ENCODE measurements around the gene OBP2A.
"Not testable (repeated sequence)": the region's sequence is repeated elsewhere in the genome, so short reads cannot be mapped to it uniquely, and the experiment has no call there.

Gene OBP2A

DNA sequence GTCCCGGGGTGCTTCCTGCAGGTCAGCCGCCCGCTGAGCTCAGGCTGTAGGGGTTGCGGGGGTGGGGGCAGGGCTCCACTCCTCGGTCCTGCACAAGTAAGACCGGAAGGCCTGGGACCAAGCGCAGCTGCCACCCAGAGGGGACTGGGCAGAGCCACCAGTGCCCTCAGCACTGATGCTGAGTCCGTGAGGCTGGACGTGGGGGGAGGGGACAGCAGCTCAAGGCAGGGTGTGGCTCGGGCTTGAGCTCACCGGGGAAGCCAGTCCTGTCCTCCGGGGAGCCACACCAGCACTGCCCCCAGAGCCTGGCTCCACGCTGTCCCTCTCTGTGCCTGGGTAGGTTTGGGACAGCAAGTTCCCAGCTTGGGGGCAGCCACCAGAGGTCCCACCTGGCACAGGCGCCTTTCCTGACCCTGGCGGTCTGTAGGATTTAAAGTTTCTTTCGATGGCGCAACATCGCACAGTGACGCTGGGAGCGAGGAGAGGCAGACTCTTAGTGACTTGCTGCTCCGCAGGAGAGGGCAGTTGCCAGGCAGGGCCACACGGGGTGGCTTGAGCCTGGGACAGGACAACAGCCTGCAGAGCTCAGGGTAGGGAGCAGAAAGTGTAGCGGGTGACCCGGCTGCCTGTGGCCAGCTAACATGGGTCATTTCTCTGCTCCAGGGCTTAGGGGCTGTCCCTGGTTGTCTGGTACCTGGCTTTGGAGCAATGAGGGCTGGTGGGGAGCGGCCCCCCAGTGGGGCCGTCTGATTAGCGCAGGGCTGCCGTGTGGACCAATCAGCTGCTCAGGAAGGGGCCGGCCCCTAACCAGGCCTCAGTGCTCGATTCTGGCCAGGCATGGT is 19.0 kb upstream of the OBP2A start:
- no peak for DNase-seq

DNA sequence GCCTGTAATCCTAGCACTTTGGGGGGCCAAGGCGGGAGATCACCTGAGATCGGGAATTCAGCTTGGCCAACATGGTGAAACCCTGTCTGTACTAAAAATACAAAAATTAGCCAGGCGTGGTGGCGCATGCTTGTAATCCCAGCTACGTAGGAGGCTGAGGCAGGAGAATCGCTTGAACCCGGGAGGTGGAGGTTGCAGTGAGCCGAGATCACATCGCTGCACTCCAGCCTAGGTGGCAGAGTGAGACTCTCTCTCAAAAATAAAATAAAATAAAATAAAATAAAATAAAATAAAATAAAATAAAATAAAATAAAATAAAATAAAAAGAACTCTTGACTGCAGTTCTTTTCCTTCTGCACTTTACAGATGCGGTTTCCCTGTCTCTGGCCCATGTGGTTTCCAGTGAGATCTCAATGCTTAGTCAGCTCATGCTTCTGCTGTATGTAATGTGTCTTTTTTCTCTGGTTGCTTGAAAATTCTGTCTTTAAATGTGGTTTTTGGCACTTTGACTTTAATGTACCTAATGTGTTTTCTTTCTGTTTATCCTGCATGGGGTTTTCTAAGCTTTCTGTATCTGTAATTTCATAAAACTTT is 17.0 kb upstream of the OBP2A start:
- not testable (repeated sequence) for DNase-seq

DNA sequence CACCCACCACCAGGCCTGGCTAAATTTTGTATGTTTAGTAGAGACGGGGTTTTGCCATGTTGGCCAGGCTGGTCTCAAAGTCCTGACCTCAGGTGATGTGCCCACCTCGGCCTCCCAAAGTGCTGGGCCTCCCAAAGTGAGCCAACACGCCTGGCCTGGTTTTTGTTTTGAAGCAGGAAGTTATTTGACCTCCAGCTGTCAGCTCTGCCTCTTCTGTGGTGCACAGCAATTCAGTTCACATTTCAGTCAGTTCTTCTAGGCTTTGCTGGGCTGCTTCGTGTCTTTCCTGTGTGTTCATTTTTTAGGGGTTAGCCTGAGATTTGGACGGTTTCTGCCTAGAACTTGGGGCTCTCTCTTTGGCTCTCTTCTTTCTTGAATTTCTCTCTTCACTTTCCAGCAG is 15.8 kb upstream of the OBP2A start:
- no peak for DNase-seq

DNA sequence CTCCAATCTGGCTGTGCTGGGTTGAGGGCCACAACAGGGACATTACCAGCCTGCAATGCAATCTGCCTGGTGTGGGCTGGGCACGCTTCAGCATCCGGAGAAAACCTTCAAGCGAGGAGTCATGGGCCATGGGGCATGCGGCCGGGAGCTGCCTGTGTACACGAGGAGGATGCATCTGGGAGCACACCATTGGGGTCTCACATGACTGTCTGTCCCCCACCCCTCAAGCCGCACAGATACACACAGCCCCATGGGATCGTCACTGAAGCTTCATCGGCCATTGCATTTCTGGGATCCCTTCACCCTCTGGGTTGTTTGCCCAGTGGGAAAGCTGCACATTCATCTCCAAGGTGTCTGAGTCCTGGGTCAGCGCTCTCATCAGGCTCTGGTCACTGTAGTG is 14.8 kb upstream of the OBP2A start:
- DNase-seq, result no peak

DNA sequence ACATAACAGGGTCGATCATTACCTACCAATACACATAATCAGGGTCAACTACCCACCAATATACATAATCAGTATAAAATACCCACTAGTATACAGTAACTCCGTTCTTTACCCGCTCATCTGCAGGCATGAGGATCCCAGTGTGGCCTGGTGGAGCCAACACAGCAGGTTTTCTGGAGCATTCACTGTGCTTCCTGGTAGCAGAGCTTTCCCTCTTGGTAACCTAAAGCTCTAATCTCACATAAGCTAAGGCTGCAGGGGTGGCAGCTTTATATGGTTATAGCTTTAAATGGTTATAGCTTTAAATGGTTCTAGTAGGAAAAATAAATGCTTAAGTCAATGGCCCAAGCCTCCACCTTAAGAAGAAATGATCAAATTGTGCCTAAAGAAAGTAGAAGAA is 12.8 kb upstream of the OBP2A start:
- no peak for DNase-seq

DNA sequence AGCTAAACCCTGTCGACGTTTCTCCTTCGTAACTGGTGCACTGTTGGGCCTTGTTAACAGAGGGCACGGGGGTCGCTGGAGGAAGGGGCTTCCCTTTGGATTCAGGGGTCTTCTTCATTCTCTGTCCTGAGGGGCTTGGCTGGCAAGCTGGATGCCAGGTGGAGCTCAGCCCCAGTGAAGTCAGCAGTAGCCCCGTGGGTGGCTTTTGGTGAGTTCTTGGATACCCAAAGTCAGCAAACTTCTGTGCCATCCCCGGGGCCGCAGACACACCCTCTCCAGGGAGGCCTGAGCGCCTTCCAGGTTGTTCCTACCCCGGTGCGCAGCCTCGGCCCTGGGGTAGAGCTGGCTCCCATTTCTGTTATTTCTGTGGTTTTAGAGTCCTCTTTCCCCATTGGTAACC is 12.3 kb upstream of the OBP2A start:
- no peak for DNase-seq

DNA sequence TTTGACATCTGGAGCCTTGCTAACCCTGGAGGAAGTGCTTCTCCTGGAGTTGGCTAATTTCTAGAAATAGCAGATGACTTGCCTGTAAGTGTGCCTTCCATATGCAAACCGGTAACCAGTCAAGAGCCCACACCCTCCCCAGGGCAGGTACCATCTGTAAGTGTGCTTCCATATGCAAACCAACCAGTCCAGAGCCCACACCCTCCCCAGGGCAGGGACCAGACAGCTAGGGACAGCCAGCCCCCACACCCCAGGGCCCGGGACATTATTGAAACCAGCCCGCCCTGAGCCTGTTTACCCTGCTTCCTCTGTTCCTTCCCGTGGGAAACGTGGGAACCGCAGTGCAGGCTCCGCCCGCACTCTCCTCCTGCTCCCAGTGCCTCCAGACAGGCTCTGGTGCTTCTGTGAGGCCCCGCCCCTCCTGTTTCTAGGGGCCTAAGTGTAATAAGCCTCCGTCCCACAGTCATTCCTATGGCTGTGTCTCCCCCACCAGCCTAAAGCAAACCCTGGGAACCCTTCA is 11.7 kb upstream of the OBP2A start:
- not testable (repeated sequence) for DNase-seq

DNA sequence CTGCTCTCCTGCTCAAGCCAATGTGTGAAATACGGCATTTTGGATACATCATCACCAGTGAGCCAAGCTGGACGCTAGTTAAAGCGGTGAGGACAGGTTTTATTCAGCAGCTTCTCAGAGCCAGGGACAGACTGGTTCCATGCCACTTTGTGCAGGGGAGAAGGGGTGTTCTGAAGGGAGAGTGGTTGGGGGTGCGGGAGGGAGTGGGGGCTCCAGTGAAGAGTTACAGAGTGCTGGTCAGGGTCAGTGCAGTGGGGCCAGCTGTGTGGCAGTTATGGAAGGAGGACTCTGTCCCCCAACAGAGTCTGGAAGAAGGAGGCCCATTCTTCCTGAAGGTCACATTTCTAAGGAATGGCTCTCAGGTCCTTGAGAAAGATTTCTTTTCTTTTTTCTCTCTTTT is 11.1 kb upstream of the OBP2A start:
- DNase-seq, result not testable (repeated sequence)

DNA sequence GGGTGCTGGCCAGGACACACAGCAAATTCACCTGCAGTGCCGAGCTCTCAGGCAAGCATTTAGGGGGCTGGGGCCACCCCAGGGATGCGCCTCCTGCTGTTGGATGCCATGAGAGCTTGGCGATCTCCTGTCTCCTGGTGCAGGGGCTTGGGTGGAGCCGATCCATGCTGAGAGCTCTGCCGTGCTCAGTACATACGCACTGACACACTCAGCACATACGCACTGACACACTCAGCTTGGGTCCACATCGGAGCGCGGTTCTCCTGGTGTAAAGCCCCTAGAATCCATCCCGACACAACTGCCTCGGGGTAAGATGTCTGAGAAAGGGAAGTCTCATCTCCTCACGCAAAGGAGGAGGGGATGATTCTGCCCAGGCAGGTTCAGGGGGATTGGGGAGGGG is 10.3 kb upstream of the OBP2A start:
- DNase-seq, result not testable (repeated sequence)

DNA sequence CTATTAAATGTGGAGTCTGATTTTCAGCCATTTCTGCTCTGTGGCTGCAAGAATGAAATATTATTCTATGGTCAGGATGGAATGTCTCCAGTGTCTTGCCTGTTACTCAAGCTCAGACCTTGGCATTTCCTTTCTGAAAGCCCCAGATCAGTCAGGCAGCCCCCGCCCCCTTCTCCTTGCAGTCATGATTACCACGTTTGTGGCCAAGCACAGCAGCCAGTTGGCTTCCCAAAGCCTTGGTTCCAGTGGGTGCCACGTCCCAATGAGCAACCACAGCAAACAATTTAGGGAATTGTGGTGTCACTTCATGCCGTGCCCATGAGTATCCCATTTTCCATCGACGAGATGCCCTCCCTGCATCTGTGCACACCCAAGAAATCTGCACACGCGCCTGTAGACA is 9.7 kb upstream of the OBP2A start:
- DNase-seq, result no peak

DNA sequence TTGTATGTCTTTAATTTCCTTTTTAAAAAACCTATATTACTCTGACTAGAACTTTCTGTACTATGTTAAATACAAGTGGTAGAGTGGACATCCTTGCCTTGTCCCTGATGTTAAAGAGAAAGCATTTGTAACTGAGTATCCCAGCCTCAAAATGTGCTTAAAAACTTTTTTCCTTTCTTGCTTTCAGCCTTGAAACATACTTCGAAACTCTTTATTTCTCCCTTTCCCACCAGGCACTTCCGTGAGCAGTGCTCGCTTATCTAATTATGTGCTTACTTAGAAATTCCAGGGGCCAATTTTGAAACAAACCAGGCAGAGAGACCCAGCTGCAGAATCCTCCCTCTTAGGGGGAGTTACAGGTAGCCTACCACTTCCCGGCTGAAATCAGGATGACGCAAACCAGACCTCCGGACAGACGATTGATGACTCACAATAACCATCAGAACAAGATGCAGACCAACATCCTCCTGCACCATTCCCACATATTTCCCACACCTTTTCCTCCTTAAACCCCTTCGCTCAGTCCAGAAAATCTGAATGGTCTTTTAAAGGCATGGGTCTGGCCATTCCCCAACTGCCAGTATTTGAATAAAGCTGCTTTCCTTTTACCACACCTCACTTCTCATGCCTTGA is 2.5 kb upstream of the OBP2A start:
- DNase-seq, result not testable (repeated sequence)

DNA sequence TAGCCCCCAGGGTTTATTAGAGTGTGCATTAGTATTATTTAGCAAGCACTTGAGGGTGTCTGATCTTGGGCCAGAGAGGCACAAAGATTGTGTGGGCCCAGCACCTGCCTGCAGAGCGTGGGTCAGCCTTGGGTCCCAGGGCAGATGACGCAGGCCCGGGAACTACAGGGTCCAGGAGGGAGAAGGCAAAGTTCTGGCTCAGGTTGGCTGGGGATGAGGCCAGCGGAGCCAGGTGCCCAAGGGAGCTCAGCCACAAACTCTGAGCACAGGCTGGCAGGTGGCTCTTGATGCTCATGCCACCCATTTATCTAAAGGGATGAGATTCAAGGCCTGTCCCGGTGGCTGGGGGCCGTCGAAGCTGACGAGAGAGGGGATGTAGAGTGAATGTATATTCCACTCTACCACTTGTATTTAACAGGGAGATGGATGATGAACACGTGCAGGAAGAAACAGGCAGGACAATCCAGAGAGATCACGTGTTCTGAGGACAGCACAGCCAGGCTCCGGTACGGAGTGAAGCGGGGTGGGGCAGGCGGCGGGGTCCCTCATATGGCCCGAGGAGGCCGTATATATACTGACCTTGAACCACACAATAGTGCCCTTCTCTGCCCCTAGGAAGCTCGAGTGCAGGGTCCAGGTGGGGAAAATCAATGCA is 818 bp upstream of the OBP2A start:
- DNase-seq, result no peak

DNA sequence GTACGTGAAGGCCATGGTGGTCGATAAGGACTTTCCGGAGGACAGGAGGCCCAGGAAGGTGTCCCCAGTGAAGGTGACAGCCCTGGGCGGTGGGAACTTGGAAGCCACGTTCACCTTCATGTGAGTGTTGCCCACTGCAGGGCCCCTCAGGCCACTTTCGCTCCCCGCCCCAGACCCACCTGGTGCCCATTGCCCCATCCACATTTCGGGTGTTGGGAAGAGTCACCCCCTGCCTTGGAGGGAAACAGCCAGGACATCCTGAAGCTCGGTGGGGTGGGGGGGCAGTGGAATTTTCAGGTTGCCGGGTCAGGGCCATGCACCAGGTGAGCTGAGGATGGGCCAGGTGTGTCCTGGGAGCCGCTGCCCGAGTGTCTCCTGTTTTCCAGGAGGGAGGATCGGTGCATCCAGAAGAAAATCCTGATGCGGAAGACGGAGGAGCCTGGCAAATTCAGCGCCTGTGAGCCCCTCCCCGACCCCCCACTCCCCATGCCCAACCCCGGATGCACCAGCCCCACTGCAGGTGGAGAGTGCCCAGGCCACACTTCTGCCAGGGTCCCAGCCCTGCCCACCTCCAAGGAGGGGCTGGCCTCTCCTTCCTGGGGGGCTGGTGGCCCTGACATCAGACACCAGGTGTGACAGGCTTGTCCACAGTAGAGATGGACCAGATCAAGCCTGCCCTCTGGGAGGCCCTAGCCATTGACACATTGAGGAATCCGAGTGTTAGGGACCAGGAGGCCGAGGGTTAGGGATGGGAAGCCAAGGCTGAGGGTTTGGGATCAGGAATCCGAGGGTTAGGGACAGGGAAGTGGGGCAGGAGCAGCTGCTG is 1.1 kb downstream of the OBP2A start:
- DNase-seq, result not testable (repeated sequence)

DNA sequence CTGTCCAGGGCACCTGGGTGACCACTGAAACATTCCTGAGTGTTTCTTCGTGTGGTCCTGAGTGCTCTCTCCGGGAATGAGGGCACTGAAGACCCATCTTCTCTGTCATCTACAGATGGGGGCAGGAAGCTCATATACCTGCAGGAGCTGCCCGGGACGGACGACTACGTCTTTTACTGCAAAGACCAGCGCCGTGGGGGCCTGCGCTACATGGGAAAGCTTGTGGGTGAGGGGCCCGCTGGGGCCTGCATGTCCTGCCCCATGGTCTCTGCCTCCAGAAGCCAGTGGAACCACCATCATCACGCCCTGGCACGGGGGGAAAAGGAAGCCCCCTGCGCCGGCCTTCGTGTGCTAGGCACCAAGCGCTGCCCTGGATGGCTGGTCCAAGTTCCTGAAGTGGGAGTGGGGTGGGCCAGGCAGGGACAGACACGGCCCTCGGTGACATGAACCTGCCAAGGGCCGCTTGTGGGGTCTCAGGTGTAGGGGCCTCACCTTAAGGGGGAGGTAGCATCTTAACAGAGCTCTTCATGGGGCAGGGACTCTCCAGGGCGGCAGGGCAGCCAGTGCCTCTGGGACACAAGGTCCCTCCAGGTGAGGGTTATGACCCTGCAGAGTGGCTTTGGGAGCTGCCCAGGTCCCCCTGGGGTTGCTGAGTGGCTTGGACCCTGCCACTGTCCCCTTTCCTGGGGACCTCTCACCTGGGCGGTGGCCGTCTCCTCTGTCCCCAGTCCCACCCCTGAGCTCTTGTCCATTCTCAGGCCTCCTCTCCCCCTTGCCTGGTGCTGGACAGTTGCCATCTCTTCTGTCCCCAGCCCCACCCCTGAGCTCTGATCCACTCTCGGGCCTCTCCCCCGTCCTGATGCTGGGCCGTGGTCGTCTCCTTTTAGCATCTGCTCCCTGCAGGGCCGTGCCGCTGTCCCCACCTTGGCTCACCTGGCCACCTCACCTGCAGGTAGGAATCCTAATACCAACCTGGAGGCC is 2.1 kb downstream of the OBP2A start:
- DNase-seq, result no peak

DNA sequence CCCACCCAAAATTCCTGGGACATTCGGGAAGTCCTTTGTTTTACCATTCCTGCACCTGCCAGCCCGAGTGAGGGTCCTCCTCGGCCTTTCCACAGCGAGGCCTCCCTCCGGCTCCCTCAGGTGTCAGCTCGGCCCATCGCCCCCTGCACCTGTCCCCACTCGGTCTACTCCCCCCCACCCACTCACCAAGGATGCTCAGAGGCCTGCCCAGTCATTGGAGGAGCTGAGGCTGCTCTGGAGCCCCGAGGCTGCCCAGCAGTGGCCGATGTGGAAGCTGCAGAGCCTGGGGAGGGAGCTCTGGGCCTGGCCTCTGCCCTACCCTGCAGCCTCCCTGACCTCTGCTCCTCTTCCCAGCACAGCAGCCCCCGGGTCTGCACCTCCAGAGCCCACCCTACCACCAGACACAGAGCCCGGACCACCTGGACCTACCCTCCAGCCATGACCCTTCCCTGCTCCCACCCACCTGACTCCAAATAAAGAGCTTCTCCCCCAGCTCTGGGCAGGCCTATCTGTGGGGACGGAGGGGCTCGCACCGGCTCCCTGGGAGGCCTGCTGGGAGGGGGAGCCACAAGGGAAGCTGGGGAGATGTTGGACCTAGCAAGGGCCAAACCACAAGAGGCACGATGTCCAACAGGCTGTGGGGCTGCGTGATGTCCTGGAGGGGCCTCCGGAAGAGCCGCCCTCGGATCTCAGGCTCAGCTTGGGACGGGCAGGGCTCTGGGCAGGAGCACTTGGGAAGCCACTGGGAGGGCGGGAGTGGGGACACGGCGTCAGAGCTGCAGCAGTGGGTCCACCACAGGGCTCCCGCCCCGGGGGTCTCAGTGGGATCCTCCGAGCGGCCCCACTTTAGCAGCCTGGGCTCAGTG is 3.8 kb downstream of the OBP2A start:
- DNase-seq, result not testable (repeated sequence)

DNA sequence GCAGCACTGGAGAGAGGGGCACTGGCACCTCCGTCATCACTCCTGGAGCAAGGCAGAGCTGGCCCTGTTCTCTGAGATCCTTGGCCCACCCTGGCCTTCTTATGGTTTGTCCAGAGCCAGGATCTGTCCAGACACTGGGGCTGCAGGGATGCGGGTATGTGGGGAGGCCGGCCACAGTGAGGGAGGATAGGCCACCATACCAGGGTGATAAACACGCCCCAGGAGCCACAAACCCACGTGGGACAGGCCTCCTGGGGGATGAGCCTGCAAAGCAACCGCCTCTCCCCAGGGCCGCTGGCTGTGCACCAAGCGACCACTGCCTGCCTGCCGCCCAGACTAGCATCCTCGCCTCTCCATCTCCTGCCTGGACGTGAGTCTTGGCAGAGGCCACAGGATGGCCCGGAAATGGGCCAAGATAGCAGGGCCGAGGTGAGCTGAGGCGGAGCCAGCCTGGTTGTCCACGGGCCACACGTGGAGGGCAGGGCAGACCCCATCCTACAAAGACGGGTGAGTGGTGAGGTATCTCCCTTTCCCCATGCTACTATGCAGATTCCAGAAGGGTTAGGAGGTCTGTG is 4.5 kb downstream of the OBP2A start:
- DNase-seq, result no peak

DNA sequence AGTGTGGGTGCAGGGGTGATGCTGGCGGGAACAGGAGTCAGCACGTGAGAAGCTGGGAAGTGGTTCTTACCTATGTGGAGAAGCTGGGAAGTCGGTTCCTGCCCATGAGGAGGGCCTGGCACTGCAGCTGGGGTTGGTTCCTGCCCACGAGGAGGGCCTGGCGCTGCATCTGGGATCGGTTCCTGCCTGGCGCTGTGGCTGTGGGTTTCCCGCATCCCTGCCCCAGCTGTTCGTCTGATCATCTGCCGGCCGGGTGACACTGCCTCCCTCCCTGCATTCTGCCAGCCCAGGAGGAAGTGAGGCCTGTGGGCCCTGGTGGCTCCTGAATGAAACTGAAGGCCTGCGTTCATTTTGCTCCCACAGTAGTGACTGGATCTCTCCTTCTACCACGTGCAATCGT is 5.1 kb downstream of the OBP2A start:
- DNase-seq, result no peak

DNA sequence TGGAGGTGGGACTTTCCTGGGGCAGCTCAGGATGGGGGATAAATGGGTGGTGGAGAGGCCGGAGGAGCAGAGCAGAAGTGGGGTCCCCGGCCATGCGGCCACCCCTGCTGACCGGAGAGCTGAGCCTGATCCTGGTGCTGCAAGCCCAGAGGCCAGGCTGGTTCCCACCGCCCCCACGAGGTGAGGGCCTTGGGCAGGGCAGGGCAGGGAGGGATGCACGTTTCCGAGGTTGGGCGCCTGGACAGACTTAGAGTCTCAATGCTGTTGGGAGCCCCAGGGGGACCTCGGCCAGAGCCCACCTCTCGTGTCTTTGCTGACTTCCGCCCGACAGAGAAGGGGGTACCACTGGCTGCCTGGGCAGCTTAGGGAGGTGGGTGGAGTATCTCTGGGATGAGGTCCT is 5.5 kb downstream of the OBP2A start:
- DNase-seq, result no peak

DNA sequence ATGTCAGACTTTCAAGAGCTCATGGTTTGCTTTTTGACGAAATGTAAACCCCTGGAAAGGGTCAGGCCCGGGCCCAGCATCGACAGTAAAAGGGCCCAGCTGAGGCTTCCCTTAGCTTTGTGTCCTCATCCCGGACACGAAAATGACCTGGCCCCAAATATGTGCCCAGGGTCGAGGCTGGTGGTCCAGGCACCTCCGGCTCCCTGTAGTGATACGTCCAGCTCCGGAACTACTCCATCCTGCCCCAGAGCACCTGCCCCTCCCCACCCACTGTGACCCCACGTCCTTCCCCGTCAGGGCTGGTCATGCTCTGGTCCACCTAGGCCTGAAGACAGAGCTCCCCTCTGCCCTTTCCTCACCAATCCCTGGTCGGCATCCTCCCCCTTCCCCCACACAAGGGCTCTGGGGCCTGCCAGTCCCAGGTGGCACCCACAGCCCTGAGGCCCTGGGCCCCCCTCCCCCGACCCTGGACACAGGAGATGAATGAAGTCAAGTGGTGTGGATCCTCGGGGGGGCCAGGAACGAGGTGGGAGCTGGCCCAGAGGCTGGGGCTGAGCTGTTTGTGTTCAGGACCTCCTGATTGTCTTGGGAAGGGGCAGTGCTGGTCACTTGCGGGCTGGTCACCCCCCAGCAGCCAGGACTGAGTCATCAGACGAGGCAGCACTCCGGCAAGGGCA is 6.2 kb downstream of the OBP2A start:
- no peak for DNase-seq

Measured in stimulated activated CD4-positive, alpha-beta T cell treated with anti-CD3 and anti-CD28 coated beads, Interleukin-2, amount 100 ng/mL, for 24 hours (primary cell).